ENCODE data around the gene G6PC3.
"Not testable (repeated sequence)": the region's sequence is repeated elsewhere in the genome, so short reads cannot be mapped to it uniquely, and the experiment has no call there.

G6PC3 gene

GRCh38 chr17:44070455-44071197 is at the start of gene G6PC3:
G6PC3 (plus strand) TSS chr17:44070735; CDS start chr17:44070966, 231 bp downstream.
- Histone ChIP-seq H3K4me1 (ENCODE audit: control insufficient read depth, low read depth, low read length) (peaks cover 11% of the 10 kb centered on the region), H3K4me3 (ENCODE audit: low read length) (peak within 1 kb of the TSS; percentile 93), H3K27me3 (ENCODE audit: control insufficient read depth, insufficient read depth, low read length) (no peaks in the 10 kb centered on the region), H3K27ac (ENCODE audit: low read length) (peak within 1 kb of the TSS; percentile 79), H3K9ac (ENCODE audit: low read length) (peak within 1 kb of the TSS; percentile 91), H3K36me3 (ENCODE audit: control insufficient read depth, low read depth, low read length) (peaks cover 15% of the 10 kb centered on the region), H3K9me3 (ENCODE audit: control insufficient read depth, low read depth, low read length) (no peaks in the 10 kb centered on the region)

- H3K27me3 ChIP-seq (ENCODE audit: control insufficient read depth, insufficient read depth, low read length); H3K4me1 ChIP-seq (ENCODE audit: control insufficient read depth, low read depth, low read length); H3K9ac ChIP-seq (ENCODE audit: low read length); H3K27ac ChIP-seq (ENCODE audit: low read length); H3K9me3 ChIP-seq (ENCODE audit: control insufficient read depth, low read depth, low read length); H3K4me3 ChIP-seq (ENCODE audit: low read length): not testable (repeated sequence)
- H3K36me3 ChIP-seq (ENCODE audit: control insufficient read depth, low read depth, low read length): peaks cover 17% of the 10 kb centered on the region
Measured at GRCh38 chr17:44021227-44021626, 49.3 kb upstream of the G6PC3 start.

- Histone ChIP-seq H3K36me3 (ENCODE audit: control insufficient read depth, low read depth, low read length) (peaks cover 17% of the 10 kb centered on the region), H3K27ac (ENCODE audit: low read length) (no peak overlapping the region), H3K4me1 (ENCODE audit: control insufficient read depth, low read depth, low read length) (no peaks in the 10 kb centered on the region)
Measured at GRCh38 chr17:44022246-44022645, 48.3 kb upstream of the G6PC3 start.

GRCh38 chr17:44023545-44024270 is 46.8 kb upstream of the G6PC3 start:
- Histone ChIP-seq H3K9ac (ENCODE audit: low read length) (no peak overlapping the region), H3K9me3 (ENCODE audit: control insufficient read depth, low read depth, low read length) (no peaks in the 10 kb centered on the region), H3K27me3 (ENCODE audit: control insufficient read depth, insufficient read depth, low read length) (no peaks in the 10 kb centered on the region), H3K4me1 (ENCODE audit: control insufficient read depth, low read depth, low read length) (no peaks in the 10 kb centered on the region), H3K27ac (ENCODE audit: low read length) (no peak overlapping the region), H3K36me3 (ENCODE audit: control insufficient read depth, low read depth, low read length) (peaks cover 22% of the 10 kb centered on the region), H3K4me3 (ENCODE audit: low read length) (no peak overlapping the region)

More at GRCh38 chr17:44022246-44022645, 48.3 kb upstream of the G6PC3 start:
- Histone ChIP-seq H3K9ac (ENCODE audit: low read length) (no peak overlapping the region), H3K27me3 (ENCODE audit: control insufficient read depth, insufficient read depth, low read length) (no peaks in the 10 kb centered on the region), H3K4me3 (ENCODE audit: low read length) (no peak overlapping the region), H3K9me3 (ENCODE audit: control insufficient read depth, low read depth, low read length) (no peaks in the 10 kb centered on the region)

GRCh38 chr17:44024271-44024663 is 46.3 kb upstream of the G6PC3 start:
- Histone ChIP-seq H3K4me3 (ENCODE audit: low read length) (no peak overlapping the region), H3K4me1 (ENCODE audit: control insufficient read depth, low read depth, low read length) (no peaks in the 10 kb centered on the region), H3K27me3 (ENCODE audit: control insufficient read depth, insufficient read depth, low read length) (no peaks in the 10 kb centered on the region), H3K36me3 (ENCODE audit: control insufficient read depth, low read depth, low read length) (peaks cover 26% of the 10 kb centered on the region), H3K27ac (ENCODE audit: low read length) (no peak overlapping the region), H3K9ac (ENCODE audit: low read length) (no peak overlapping the region), H3K9me3 (ENCODE audit: control insufficient read depth, low read depth, low read length) (no peaks in the 10 kb centered on the region)

GRCh38 chr17:44024853-44025252 is 45.7 kb upstream of the G6PC3 start:
- Histone ChIP-seq H3K9me3 (ENCODE audit: control insufficient read depth, low read depth, low read length) (no peaks in the 10 kb centered on the region), H3K4me3 (ENCODE audit: low read length) (no peak overlapping the region), H3K9ac (ENCODE audit: low read length) (no peak overlapping the region), H3K4me1 (ENCODE audit: control insufficient read depth, low read depth, low read length) (no peaks in the 10 kb centered on the region), H3K27me3 (ENCODE audit: control insufficient read depth, insufficient read depth, low read length) (no peaks in the 10 kb centered on the region), H3K36me3 (ENCODE audit: control insufficient read depth, low read depth, low read length) (peaks cover 25% of the 10 kb centered on the region), H3K27ac (ENCODE audit: low read length) (no peak overlapping the region)

- H3K9me3 ChIP-seq (ENCODE audit: control insufficient read depth, low read depth, low read length): no peaks in the 10 kb centered on the region
- H3K27ac ChIP-seq (ENCODE audit: low read length): no peak overlapping the region
Measured at GRCh38 chr17:44029736-44030135, 40.8 kb upstream of the G6PC3 start.

GRCh38 chr17:44030482-44030881 is 40.1 kb upstream of the G6PC3 start:
- Histone ChIP-seq H3K4me1 (ENCODE audit: control insufficient read depth, low read depth, low read length) (no peaks in the 10 kb centered on the region), H3K27ac (ENCODE audit: low read length) (no peak overlapping the region), H3K4me3 (ENCODE audit: low read length) (no peak overlapping the region), H3K9me3 (ENCODE audit: control insufficient read depth, low read depth, low read length) (no peaks in the 10 kb centered on the region), H3K36me3 (ENCODE audit: control insufficient read depth, low read depth, low read length) (peaks cover 43% of the 10 kb centered on the region), H3K27me3 (ENCODE audit: control insufficient read depth, insufficient read depth, low read length) (no peaks in the 10 kb centered on the region), H3K9ac (ENCODE audit: low read length) (no peak overlapping the region)

More at GRCh38 chr17:44029736-44030135, 40.8 kb upstream of the G6PC3 start:
- Histone ChIP-seq H3K27me3 (ENCODE audit: control insufficient read depth, insufficient read depth, low read length) (no peaks in the 10 kb centered on the region), H3K4me3 (ENCODE audit: low read length) (no peak overlapping the region), H3K36me3 (ENCODE audit: control insufficient read depth, low read depth, low read length) (peaks cover 43% of the 10 kb centered on the region), H3K9ac (ENCODE audit: low read length) (no peak overlapping the region), H3K4me1 (ENCODE audit: control insufficient read depth, low read depth, low read length) (no peaks in the 10 kb centered on the region)

- Histone ChIP-seq H3K4me3 (ENCODE audit: low read length) (no peak overlapping the region), H3K9ac (ENCODE audit: low read length) (no peak overlapping the region), H3K9me3 (ENCODE audit: control insufficient read depth, low read depth, low read length) (no peaks in the 10 kb centered on the region), H3K27ac (ENCODE audit: low read length) (no peak overlapping the region), H3K36me3 (ENCODE audit: control insufficient read depth, low read depth, low read length) (peaks cover 66% of the 10 kb centered on the region), H3K4me1 (ENCODE audit: control insufficient read depth, low read depth, low read length) (no peaks in the 10 kb centered on the region), H3K27me3 (ENCODE audit: control insufficient read depth, insufficient read depth, low read length) (no peaks in the 10 kb centered on the region)
Measured at GRCh38 chr17:44033861-44034408, 36.6 kb upstream of the G6PC3 start.

GRCh38 chr17:44034688-44035087 is 35.8 kb upstream of the G6PC3 start:
- peaks cover 63% of the 10 kb centered on the region for H3K36me3 ChIP-seq (ENCODE audit: control insufficient read depth, low read depth, low read length)

GRCh38 chr17:44037471-44037870 is 33.1 kb upstream of the G6PC3 start:
- H3K4me1 ChIP-seq (ENCODE audit: control insufficient read depth, low read depth, low read length): no peaks in the 10 kb centered on the region
- H3K9me3 ChIP-seq (ENCODE audit: control insufficient read depth, low read depth, low read length): no peaks in the 10 kb centered on the region
- H3K9ac ChIP-seq (ENCODE audit: low read length): no peak overlapping the region
- H3K27me3 ChIP-seq (ENCODE audit: control insufficient read depth, insufficient read depth, low read length): no peaks in the 10 kb centered on the region
- peaks cover 54% of the 10 kb centered on the region for H3K36me3 ChIP-seq (ENCODE audit: control insufficient read depth, low read depth, low read length)
- H3K4me3 ChIP-seq (ENCODE audit: low read length): no peak overlapping the region
- no peak overlapping the region for H3K27ac ChIP-seq (ENCODE audit: low read length)

More at GRCh38 chr17:44034688-44035087, 35.8 kb upstream of the G6PC3 start:
- H3K4me3 ChIP-seq (ENCODE audit: low read length); H3K9ac ChIP-seq (ENCODE audit: low read length); H3K9me3 ChIP-seq (ENCODE audit: control insufficient read depth, low read depth, low read length); H3K27ac ChIP-seq (ENCODE audit: low read length); H3K4me1 ChIP-seq (ENCODE audit: control insufficient read depth, low read depth, low read length); H3K27me3 ChIP-seq (ENCODE audit: control insufficient read depth, insufficient read depth, low read length): not testable (repeated sequence)
